Measurements from ENCODE around the gene CD320.

DNA sequence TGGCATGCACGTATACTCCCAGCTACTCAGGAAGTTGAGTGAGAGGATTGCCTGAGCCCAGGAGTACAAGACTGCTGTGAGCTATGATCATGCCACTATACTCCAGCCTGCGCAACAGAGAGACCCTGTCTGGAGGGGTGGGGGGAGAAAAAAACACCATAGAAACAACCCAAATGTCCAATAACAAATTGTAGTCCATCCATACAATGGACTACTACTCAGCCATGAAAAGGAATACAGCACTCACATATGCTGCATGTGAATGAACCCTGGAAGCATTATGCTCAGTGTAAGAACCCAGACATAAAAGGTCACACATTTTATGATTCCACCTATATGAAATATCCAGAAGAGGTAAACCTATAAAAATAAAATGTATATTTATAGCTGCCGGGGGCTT is 42.3 kb downstream of the CD320 start:
- TF ChIP-seq, protein P1, sequence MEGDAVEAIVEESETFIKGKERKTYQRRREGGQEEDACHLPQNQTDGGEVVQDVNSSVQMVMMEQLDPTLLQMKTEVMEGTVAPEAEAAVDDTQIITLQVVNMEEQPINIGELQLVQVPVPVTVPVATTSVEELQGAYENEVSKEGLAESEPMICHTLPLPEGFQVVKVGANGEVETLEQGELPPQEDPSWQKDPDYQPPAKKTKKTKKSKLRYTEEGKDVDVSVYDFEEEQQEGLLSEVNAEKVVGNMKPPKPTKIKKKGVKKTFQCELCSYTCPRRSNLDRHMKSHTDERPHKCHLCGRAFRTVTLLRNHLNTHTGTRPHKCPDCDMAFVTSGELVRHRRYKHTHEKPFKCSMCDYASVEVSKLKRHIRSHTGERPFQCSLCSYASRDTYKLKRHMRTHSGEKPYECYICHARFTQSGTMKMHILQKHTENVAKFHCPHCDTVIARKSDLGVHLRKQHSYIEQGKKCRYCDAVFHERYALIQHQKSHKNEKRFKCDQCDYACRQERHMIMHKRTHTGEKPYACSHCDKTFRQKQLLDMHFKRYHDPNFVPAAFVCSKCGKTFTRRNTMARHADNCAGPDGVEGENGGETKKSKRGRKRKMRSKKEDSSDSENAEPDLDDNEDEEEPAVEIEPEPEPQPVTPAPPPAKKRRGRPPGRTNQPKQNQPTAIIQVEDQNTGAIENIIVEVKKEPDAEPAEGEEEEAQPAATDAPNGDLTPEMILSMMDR (IDR thresholded peaks at IDR 0.05; ENCODE audit: low read depth, low read length) = no peak
- TF ChIP-seq POLR2A (IDR thresholded peaks at IDR 0.05; ENCODE audit: extremely low read depth, insufficient read length) = no peak
- TF ChIP-seq, protein P2, sequence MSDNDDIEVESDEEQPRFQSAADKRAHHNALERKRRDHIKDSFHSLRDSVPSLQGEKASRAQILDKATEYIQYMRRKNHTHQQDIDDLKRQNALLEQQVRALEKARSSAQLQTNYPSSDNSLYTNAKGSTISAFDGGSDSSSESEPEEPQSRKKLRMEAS (IDR thresholded peaks at IDR 0.05; ENCODE audit: low read depth, low read length) = no peak
- TF ChIP-seq MYC (IDR thresholded peaks at IDR 0.05; ENCODE audit: low read depth, low read length) = no peak
